NB4 (cell line): ENCODE data around the gene PDS5B.

Experiments used
- DNase-seq: peaks from one replicate; pipeline ENCODE4 v3.0.0; 2010; ENCODE audit warnings: low read depth
- H3K4me3 ChIP-seq: one replicate; pipeline ENCODE4 v1.5.1; 2011; ENCODE audit warnings: mild to moderate bottlenecking, low read depth, low read length, moderate library complexity
- MAX ChIP-seq: IDR thresholded peaks from 2 replicates; pipeline ENCODE4 v1.6.1; 2011; ENCODE audit warnings: low read depth, low read length
- MYC ChIP-seq: IDR thresholded peaks from 2 replicates; pipeline ENCODE4 v1.6.1; 2011; ENCODE audit warnings: low read depth, low read length
- POLR2A ChIP-seq: IDR thresholded peaks from 2 replicates; pipeline ENCODE4 v1.6.1; 2011; ENCODE audit warnings: mild to moderate bottlenecking; ENCODE audit not compliant: insufficient read length; ENCODE audit errors: extremely low read depth
- TF ChIP-seq, protein P1 (sequence below): IDR thresholded peaks from one replicate; pipeline ENCODE4 v1.5.1; 2012; ENCODE audit warnings: low read depth, low read length

Gene PDS5B

GRCh38 chr13:32802159-32802558, 215.9 kb downstream of the PDS5B start:
- no peak for TF ChIP-seq MYC
- DNase-seq = no peak
- no peak overlapping the region for H3K4me3 ChIP-seq

- H3K4me3 ChIP-seq = no peak overlapping the region
- TF ChIP-seq MYC (no peak), MAX (no peak), POLR2A (no peak)
- TF ChIP-seq, protein P1, sequence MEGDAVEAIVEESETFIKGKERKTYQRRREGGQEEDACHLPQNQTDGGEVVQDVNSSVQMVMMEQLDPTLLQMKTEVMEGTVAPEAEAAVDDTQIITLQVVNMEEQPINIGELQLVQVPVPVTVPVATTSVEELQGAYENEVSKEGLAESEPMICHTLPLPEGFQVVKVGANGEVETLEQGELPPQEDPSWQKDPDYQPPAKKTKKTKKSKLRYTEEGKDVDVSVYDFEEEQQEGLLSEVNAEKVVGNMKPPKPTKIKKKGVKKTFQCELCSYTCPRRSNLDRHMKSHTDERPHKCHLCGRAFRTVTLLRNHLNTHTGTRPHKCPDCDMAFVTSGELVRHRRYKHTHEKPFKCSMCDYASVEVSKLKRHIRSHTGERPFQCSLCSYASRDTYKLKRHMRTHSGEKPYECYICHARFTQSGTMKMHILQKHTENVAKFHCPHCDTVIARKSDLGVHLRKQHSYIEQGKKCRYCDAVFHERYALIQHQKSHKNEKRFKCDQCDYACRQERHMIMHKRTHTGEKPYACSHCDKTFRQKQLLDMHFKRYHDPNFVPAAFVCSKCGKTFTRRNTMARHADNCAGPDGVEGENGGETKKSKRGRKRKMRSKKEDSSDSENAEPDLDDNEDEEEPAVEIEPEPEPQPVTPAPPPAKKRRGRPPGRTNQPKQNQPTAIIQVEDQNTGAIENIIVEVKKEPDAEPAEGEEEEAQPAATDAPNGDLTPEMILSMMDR = no peak
- no peak for DNase-seq
Observed at GRCh38 chr13:32804673-32805230, 218.5 kb downstream of the PDS5B start.

DNA sequence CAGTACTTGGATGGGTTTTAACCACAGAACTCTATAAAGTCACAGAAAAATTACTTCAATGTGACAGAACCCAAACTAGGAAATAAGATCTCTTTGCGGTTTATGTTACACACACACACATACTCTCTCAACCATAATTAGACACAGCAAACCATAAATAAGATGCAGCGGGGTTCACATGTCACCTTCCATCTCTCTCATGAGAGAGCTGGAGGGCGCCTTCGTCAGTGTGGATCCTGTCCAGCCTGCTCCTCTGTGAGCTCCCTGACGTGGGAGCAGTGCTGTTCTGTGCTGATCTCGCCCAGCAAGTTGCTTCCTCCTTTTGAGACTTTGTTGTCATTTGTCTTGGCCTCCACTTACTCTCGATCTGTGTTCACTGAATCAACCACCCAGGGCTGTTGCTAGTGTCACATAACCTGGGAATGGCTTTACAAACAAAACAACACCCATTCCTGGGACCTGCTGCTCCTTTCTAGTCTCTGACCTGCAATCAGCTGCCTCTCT, 225.1 kb downstream of the PDS5B start:
- DNase-seq = peak; percentile 62
- TF ChIP-seq MYC (no peak), POLR2A (no peak), MAX (no peak)
- TF ChIP-seq, protein P1 = no peak
- no peak overlapping the region for H3K4me3 ChIP-seq

- DNase-seq = no peak
- no peak overlapping the region for H3K4me3 ChIP-seq
- no peak for TF ChIP-seq MAX
- TF ChIP-seq POLR2A = no peak
- no peak for TF ChIP-seq MYC
- TF ChIP-seq, protein P1 = no peak
Observed at GRCh38 chr13:32821149-32821688, 235.0 kb downstream of the PDS5B start.

- no peak for TF ChIP-seq MAX
- TF ChIP-seq, protein P1 = no peak
- TF ChIP-seq POLR2A = no peak
- TF ChIP-seq MYC = no peak
- no peak for DNase-seq
- no peak overlapping the region for H3K4me3 ChIP-seq
Observed at GRCh38 chr13:32822771-32823170, 236.5 kb downstream of the PDS5B start.

DNA sequence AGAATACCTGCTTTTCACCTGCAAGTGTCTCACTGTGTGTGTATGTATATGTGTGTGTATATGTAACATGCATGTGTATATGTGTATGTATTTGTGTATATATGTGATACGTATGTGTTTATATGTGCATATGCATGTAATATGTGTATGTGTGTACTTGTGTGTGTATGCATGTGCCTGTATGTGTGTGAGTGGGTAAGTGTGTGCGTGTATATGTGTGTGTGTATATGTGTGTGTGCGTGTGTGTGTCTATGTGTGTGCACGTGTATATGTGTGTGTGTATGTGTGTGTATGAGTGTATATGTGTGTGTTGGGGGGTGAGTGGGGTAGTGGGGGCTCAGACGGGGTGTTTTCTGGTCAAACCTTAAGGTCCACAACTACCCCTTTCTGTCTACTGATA, 237.3 kb downstream of the PDS5B start:
- no peak for DNase-seq
- no peak for TF ChIP-seq MAX
- no peak overlapping the region for H3K4me3 ChIP-seq
